Fibroblast of skin of scalp (primary cell): ENCODE measurements around the gene TEX54.
"Not testable (repeated sequence)": the region's sequence is repeated elsewhere in the genome, so short reads cannot be mapped to it uniquely, and the experiment has no call there.

Experiments
- DNase-seq: peaks from one replicate; pipeline ENCODE4 v3.0.0-alpha.2; 2013

The TEX54 gene

GRCh38 chr11:62854825-62855570, 22.4 kb upstream of the TEX54 start:
- DNase-seq: no peak

GRCh38 chr11:62854013-62854824, 21.6 kb upstream of the TEX54 start:
- DNase-seq: no peak

- DNase-seq: no peak
These were observed 20.8 kb upstream of the TEX54 start for GRCh38 chr11:62853279-62853965.

GRCh38 chr11:62852523-62853188, 20.0 kb upstream of the TEX54 start:
- no peak for DNase-seq

GRCh38 chr11:62851807-62852522, 19.3 kb upstream of the TEX54 start:
- no peak for DNase-seq

- no peak for DNase-seq
These were observed 18.5 kb upstream of the TEX54 start for GRCh38 chr11:62850911-62851806.

- DNase-seq: no peak
These were observed 15.2 kb upstream of the TEX54 start for GRCh38 chr11:62847767-62848314.

- no peak for DNase-seq
These were observed 13.5 kb upstream of the TEX54 start for GRCh38 chr11:62846177-62846576.

- DNase-seq: no peak
These were observed 11.5 kb upstream of the TEX54 start for GRCh38 chr11:62844154-62844553.

- DNase-seq: peak; percentile 43
These were observed 10.8 kb upstream of the TEX54 start for GRCh38 chr11:62843466-62843865.

GRCh38 chr11:62842891-62843290, 10.2 kb upstream of the TEX54 start:
- not testable (repeated sequence) for DNase-seq

- peak; percentile 15 for DNase-seq
These were observed 9.6 kb upstream of the TEX54 start for GRCh38 chr11:62842171-62842741.

GRCh38 chr11:62841361-62842170, 8.9 kb upstream of the TEX54 start:
- DNase-seq: peak; percentile 100

GRCh38 chr11:62840721-62841360, 8.2 kb upstream of the TEX54 start:
- DNase-seq: peak; percentile 86

- peak; percentile 92 for DNase-seq
These were observed 6.7 kb upstream of the TEX54 start, which contains the start of gene WDR74 for GRCh38 chr11:62839050-62839945. Gene WDR74 (minus strand): TSS chr11:62839590. CDS start chr11:62839570, 20 bp downstream.

GRCh38 chr11:62835336-62835735, 2.7 kb upstream of the TEX54 start:
- DNase-seq: no peak

GRCh38 chr11:62831520-62832335, 913 bp downstream of the TEX54 start, which contains the start of gene STX5:
Gene STX5 (minus strand): TSS chr11:62832051. CDS start chr11:62831243, 808 bp downstream.
- DNase-seq: peak; percentile 99
